GM21367 (cell line): ENCODE measurements around the gene BCORL1.

ENCODE experiments used
- ATAC-seq: cut with Tn5 transposase; IDR thresholded peaks from one replicate; pipeline ENCODE4 v1.9.1; 2021; ENCODE audit not compliant: unreplicated experiment

Gene BCORL1

DNA sequence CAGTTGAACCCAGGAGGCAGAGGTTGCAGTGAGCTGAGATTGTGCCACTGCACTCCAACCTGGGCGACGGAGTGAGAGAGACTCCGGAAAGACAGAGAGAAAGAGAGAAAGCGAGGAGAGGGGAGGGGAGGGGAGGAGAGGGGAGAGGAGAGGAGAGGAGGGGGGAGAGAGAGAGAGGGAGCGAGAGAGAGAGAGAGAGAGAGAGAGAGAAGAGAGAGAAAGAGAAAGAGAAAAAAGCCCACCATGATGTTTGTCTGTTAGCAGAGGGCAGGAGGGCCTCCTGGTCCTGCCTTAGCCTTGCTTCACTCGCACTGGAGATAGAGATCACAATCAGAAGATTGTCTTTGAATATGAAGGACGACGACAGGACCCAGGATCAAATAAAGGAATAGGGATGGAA, 18.7 kb upstream of the BCORL1 start:
- no peak for ATAC-seq

DNA sequence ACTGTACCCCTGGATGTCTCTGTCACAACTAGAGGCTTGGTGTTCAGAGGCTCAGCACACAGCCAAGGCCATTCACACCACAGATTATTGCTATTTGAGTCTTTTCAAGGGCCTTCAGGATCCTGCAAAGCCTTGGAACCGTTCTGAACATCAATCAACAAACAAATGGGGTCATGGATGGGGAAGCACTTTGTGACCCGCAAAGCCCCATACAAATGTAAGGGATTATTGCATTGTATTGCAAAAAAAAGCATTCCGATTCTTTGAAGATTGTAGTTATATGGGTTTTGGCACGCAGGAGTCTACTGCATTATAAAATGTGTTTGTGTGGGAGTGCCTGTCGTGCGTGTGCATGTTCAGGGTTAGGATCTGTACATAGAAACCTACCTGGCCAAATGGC, 17.3 kb upstream of the BCORL1 start:
- no peak for ATAC-seq

DNA sequence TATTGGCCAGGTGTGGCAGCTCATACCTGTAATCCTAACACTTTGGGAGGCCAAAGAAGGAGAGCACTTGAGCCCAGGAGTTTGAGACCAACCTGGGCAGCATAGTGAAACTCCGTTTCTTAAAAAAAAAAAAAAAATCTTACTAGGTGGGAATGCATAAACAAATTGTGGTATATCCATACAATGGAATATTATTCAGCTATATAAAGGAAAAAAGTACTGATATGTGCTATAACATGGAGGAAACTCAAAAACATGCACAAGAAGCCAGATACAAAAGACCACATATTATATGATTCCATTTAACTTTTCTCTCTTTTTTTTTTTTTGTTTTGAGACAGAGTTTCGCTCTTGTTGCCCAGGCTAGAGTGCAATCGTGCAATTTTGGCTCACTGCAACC, 13.5 kb upstream of the BCORL1 start:
- ATAC-seq, result no peak

DNA sequence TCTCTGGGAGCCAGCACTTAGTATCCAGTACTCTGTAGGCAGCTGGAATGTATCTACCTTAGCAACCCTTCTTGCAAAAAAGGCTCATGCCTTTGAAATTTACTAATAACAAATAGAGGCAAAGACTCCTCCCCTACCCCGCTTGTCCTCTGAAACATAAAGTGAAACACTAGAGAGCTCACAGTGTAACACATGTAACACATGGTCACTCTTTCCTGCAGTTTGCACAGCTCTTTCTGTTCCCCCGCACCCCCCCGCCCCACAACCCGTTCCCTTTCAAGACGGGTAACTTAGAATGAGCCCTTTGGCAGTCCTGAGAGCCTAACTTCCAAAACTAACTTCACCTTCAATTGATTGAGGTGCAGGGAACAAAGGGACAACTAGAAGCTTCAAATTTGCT, 6.0 kb upstream of the BCORL1 start:
- ATAC-seq, result no peak

DNA sequence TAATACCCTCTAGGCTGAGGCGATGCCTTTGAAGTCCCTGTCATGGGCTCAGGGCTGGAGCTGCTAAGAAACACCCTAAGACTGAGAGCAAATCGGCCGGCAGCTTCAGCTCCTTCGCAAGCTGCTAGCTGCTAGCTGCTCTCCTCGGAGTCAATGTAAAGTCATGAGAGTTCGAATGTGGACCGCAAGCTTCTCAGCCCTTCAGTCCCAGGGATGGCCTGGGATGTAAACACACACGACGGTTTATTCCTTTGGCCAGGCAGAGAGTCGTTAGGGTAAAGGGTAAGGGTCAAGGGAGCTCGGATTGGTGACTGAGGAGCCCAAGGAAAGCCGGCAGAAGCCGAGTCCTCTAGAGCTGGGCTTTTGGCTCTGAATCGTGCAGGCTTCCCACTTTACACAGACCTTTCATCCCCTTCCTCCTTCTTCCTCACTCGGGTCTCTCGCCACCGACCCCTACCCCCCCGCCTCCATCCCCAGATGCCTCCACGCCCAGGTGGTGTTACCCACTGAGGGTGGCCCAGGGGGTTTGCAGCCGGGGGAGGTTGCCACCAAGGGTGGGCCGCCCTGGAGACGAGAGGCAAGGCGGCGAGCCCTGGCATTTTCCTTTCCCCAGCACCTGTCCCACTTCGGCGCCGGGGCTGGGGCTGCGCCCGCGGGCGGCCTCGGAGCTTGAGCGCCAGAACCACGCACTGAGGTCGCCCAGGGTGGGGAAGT, 3.1 kb upstream of the BCORL1 start:
- ATAC-seq, result no peak

DNA sequence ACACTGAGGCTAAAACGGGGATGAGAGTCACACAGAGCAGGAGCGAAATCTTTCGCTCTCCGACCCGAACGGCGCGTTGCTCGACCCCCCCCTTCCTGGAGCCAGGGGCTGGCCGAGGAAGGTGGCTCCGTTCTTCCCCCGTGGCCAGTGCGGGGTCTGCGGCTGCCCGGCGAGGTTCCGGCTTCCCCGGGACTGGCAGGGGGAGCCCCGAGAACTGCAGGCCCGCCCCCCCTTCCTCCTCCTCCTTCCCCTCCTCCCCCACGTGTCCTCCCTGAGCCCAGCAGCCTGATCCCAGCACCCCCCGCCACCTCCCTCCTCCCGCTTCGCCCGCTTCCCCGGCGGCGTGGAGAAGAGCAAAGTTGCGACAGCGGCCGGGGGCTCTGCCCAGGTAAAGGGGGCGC, 2.4 kb upstream of the BCORL1 start:
- no peak for ATAC-seq

DNA sequence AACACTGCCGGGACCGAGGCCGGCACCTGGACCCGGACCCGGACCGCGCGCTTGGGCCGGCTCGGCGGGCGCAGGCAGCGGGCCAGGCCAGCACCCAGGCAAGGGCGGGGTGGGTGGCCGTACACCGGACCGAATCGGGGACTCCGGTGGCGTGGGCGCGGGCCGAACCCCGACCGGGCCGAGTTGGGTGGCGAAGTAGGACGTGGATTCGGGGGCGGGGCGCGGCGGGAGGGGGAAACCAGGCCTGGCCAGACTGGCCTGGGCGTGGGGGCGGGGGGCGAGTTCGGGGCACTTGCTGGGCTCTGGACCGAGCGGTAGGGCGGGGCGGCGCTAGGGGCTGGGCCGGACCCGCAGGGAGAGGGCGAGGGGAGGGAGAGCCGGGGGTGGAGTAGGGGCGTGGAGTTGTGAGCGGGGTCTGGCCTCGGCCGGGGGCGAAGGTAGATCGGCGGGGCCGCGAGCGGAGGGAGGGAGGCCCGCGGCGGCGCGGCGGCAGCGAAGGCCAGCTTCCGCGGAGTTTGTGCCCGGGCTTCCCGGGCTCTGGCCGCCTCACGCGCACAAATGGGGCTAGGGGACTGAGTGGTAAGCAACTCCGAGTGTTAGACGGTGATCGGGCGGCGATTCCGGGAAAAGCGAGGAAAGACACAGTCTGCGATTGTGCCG, 1.8 kb upstream of the BCORL1 start:
- no peak for ATAC-seq

DNA sequence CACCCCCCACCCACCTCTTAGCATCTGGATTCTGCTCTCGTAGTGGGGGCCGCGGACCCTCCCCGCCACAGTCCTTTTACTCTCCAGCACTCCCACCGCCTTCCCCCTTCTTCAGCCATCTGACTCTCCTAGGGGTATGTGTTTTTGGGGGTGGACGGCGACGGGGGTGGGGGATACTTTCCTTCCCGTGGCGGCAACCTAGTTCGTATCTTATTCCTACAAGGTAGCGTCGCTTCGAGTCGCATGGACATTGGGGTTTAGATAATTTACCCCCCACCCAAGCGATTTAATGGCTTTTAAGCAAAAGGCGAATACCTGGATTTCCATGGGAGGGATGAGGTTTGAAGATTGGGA, 1.3 kb upstream of the BCORL1 start:
- no peak for ATAC-seq

DNA sequence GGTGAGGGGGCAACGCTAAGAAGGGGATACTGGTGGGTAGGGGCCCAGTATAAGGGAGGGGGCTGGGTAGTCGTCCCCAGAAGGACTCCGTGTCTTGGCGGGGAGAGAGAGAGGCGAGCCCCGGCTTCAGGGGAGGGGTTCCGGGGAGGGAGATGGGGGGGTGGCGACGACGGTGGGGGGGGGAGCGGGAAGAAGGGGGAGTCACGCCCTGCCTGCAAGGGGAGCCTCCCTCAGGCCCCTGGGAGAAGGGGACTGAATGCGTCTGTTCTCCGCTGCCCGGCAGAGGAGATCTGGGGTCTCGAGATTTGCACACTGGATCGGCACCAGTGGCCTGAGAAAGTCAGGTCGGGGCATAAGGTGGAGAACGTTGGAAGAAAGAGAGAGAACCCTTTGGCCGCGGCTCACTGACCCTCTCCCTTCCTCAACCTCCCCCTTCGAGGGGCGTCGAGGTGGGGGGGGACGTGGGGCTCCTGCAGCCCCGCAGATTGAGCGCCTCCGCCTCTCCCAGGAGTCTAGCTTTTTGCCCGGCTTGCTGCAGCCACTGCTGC, 609 bp upstream of the BCORL1 start:
- ATAC-seq, result no peak

DNA sequence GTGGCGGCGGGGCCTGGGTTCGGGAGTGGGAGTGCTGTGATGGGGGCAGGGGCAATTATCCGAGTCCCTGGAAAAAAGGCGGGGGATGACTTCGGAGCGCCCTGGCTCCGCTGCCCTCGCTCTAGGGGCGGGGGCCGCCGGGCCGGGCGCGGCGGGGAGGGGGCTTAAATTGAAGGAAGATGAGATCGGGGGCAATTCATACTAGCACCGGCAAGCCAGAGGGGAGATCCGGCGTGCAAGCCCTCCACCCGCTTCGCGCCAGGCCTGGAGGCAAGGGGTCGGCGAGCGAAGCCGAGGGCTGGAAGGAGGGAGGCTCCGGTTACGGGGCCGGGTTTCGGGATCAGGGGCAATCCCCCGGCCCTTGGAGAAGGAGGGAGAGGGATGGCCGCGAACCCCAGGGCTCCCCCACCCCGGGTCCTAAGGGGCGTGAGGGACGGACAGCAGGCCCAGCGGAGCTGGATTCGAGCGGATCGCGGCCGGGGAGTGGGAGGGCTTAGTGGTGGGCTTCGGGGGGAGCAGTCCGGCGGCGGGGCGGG, 1.2 kb downstream of the BCORL1 start:
- no peak for ATAC-seq

DNA sequence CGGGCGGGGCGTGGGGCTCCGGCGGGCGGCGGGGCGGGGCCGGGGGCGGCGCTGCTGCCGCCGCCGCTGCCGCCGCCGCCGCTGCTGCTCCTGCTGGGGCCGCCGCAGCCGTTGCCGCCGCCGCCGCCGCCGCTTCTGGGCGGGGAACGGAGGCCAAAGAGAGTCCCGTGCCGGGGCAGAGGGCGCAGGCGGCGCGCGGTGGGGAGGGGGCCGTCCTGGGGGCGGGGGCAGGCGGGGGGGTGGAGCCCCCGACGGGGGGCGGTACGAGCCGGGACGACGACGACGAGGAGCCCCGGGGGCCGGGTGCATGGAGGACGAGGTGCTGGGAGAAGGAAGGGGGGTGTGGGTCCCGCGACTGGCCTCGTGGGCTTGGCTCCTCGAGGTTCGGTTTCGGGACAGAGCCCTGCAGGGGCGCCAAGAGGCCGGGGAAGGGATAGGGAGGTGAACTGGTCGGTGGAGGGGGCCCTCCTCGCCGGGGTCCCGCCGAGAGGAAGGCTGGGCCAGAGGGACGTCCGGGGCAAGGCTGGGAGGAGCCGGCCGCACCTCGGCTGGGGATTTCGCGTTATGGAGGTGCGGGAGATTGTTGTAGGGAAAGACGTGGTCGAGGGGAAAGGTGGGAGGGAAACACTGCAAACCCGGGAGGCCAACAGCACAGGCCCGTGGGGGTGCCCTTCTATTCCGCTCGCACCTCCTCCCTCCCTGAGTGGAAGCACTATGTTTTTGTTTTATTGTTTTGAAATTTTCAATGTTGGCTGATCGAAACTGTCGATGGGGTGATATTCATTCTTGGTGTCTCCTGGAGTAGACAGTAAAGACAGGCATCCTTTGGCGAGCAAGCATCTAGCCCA, 1.9 kb downstream of the BCORL1 start:
- ATAC-seq, result no peak

DNA sequence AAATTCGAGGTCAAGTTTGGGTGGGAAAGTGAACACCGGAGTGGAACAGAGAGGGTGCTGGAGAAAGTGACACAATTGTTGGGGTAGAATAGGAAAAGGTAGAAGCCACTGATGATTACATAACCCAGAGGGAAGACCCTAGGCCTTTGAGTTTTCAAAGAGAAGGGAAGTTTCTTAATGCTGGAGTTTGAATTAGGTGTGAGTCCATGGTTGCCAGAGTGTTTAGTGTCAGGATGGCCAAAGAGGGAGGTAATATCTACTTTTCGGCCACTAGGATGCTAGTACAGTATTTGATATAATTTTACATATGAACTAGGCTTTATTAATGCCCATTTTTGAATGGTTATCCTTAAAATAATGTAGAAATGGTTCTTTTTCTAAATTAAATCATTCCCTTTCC, 5.4 kb downstream of the BCORL1 start:
- ATAC-seq, result no peak

DNA sequence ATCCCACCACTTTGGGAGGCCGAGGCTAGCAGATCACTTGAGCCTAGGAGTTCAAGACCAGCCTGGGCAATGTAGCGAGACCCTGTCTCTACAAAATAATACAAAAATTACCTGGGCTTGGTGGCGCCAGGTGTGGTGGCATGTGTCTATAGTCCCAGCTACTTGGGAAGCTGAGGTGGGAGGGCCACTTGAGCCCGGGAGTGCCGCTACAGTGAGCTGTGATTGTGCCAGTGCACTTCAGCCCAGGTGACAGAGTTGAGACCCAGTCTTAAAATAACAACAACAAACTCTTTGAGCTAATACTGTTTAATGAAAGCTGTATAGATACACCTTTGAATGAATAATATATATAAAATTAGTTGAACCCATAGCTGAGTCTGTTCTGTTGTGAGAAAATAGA, 9.7 kb downstream of the BCORL1 start:
- ATAC-seq, result no peak

DNA sequence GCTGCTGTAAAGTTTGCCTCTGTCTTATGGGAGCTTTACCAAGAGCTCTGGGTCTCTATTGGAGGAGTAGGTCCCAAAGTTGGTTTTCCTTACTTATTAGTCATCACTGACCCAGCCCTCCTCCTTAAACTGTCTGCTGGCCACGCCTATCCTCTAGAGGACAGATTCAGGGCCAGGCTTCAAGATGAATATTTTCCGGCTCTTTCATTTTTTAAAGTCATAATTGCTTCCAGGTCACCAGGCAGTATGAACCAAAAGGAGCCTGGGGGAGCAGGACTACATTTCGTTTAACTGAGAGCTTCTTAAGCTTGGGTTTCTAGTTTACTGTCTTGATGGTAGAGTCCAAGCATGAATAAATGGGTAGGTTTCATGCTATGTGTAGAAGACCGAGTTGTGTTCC, 13.7 kb downstream of the BCORL1 start:
- ATAC-seq, result no peak

DNA sequence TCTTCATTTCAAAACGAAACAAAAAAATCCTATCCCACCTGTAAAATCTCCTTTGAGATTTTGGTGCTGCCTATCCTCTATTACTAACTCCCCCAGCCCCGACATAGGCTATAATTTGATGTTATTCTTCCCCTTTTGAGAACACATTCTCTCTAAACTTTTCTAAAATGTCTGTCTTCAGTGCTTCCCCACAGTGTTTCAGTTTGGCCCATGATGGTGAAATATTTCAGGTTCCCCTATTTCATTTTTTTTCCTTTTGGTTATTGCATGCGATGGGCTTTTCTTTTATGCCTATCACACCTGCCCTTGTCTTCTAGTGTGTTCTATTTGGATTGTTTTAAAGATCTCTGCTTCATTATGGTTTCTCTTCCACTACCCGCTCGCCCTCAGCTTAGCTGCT, 14.7 kb downstream of the BCORL1 start:
- ATAC-seq, result no peak

DNA sequence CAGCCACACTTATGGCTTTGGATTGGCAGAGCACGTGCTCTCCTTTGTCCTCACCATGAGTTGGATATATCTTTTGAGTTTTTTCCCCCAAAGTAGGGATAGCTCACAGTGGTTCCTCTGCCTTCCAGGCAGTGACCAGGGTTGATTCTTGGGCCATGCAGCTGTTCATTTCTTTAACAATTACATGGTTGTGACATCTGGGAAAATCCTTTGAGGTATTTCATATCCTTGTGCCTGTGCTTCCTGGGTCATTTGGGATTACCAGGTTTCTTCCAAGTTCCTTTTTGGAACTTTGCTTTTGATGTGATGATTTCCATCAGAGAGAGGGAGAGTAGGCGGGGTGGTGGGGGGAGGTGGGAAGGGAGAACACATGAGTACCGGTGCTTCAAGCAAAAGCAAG, 15.6 kb downstream of the BCORL1 start:
- no peak for ATAC-seq

DNA sequence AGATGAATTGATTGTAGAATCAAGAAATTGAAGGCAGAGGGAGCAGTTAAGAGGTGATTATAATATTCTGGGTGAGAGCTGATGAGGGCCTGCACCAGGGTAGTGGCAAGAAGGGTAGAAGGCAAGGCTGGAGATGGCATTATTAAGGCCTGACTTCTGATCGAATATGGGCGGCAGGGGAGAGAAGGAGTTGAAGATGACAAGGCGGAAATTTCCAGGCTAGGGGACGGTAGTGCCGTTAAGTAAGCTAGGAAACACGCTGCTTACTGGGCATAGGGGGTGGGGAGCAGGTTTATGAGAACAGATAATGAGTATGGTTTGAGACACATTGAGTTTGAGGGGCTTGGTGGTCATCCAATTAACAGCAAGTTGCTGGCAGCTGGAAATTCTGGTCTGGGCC, 19.5 kb downstream of the BCORL1 start:
- no peak for ATAC-seq

DNA sequence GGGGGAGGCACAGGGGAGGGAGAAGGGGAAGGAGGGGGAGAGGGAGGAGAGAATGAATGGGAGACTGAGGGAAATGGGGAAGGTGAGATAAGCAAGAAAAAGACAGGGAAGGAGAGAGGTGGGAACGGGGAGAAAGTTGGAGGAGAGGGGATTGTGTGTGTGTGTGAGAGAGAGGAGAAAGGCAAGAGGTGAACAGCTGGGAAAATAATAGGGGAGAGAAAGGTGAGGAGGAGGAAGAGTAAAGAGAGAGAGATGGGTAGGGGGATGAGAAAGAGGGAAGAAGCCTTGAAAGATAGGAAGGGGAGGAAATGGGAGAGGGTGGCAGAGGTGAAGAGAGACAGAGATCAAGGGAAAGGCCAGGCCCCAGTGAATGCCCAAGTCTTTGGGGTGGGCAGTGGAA, 20.1 kb downstream of the BCORL1 start:
- ATAC-seq, result no peak

DNA sequence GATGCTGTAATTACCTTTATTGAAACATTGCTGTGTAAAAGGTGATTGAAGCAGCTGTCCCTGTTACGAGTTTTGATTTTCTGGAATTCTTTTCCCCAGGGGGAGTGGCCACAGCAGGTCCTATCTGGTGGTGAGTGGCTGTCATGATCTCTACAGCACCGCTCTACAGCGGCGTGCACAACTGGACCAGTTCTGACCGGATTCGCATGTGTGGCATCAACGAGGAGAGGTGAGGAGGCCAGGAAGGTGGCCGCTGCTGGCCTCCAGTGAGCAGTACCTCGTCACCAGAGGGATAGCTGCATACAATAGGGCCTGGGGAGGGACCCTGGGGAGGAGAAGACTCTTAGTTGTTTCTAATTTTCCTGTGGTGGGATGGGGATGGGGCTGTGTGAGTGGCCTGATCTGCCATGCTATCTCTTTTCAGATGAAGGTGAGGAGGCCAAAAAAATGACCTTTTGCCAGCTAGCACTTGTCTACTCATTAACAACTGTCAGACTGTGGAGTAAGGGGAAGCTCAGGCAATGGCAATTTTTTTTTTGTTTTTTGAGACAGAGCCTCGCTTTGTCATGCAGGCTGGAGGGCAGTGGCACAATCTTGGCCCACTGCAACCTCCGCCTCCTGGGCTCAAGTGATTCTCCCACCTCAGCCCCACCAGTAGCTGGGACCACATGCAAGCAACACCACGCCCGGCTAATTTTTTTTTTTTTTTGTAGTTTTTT, 22.8 kb downstream of the BCORL1 start:
- ATAC-seq, result no peak

DNA sequence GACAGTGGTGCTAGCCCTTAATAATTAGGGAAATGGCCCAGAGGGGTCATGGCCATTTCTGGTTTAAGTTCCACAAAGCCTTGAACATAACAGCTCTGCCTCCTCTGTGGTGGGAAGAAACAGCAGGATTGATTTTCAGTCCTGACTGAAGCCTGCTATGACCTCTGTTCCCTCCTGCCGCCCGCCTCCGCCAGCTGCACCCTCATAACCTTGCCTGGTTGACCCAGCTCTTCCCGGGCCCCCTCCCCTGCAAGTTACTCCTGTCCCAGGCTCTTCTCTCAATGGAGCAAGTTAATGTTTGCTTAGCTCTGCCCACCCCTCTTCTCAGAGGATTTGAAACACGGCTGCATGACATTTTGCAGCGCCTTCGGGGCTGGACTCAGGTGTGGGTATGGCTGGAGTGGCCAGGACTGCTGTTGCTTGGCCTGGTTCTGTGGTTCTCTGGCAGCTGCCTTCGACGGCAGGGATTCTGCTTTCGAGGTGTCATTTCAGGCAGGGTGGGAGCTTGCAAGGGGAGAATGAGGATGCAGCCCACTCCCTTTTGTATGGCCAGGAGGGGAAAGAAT, 27.3 kb downstream of the BCORL1 start:
- ATAC-seq, result no peak

DNA sequence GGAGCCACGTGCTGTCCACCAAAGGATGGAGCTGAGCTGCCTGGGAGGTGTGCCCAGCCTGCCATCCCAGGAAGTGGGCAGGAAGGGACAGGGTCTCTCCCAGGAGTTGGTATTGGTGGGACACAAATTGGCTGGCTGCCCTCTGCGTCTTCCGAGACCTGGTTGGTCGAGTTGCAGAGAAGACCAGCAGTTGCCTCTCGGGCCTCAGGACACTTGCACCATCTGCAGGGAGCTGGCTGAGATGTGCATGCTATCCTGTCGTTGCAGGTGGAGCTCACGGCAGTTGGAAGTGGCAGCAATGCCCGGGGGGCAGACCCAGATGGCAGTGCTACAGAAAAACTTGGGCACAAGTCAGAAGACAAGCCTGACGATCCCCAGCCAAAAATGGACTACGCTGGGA, 30.2 kb downstream of the BCORL1 start:
- no peak for ATAC-seq
